Embryonic facial prominence (tissue), 1 donor: Measurements from ENCODE around the gene DNMBP.
"Not testable (repeated sequence)": the region's sequence is repeated elsewhere in the genome, so short reads cannot be mapped to it uniquely, and the experiment has no call there.

Experiments
- DNase-seq: peaks from one replicate; pipeline ENCODE4 v3.0.0-alpha.2; 2016; ENCODE audit errors: extremely low spot score

The DNMBP gene

GRCh38 chr10:99958302-99958701, 51.4 kb downstream of the DNMBP start:
- DNase-seq, result no peak

GRCh38 chr10:99953510-99953909, 56.2 kb downstream of the DNMBP start:
- DNase-seq, result not testable (repeated sequence)

- no peak for DNase-seq
These were observed 56.9 kb downstream of the DNMBP start for GRCh38 chr10:99952799-99953198.

- DNase-seq, result not testable (repeated sequence)
These were observed 63.7 kb downstream of the DNMBP start for GRCh38 chr10:99946051-99946450.

GRCh38 chr10:99945263-99945662, 64.5 kb downstream of the DNMBP start:
- peak; percentile 35 for DNase-seq

GRCh38 chr10:99944860-99945259, 64.9 kb downstream of the DNMBP start:
- no peak for DNase-seq

GRCh38 chr10:99943908-99944307, 65.8 kb downstream of the DNMBP start:
- DNase-seq, result no peak

- no peak for DNase-seq
These were observed 67.6 kb downstream of the DNMBP start for GRCh38 chr10:99941942-99942820.

GRCh38 chr10:99938563-99938962, 71.2 kb downstream of the DNMBP start:
- no peak for DNase-seq

GRCh38 chr10:99937630-99938029, 72.1 kb downstream of the DNMBP start:
- DNase-seq, result no peak

- not testable (repeated sequence) for DNase-seq
These were observed 77.4 kb downstream of the DNMBP start for GRCh38 chr10:99932203-99932957.

- DNase-seq, result no peak
These were observed 78.8 kb downstream of the DNMBP start for GRCh38 chr10:99930731-99931550.

GRCh38 chr10:99929360-99929759, 80.4 kb downstream of the DNMBP start:
- no peak for DNase-seq

GRCh38 chr10:99927721-99928280, 81.9 kb downstream of the DNMBP start:
- no peak for DNase-seq

GRCh38 chr10:99926925-99927720, 82.6 kb downstream of the DNMBP start:
- DNase-seq, result no peak

GRCh38 chr10:99924451-99925255, 85.1 kb downstream of the DNMBP start:
- no peak for DNase-seq

GRCh38 chr10:99921948-99922347, 87.8 kb downstream of the DNMBP start:
- DNase-seq, result no peak

GRCh38 chr10:99920901-99921300, 88.8 kb downstream of the DNMBP start:
- no peak for DNase-seq

GRCh38 chr10:99920486-99920885, 89.3 kb downstream of the DNMBP start:
- DNase-seq, result no peak
